NCI-H345 treated with DMSO at 0.1 percent for 48 hours (cell line): Measurements from ENCODE around the gene MORF4L1.
"Not testable (repeated sequence)": the region's sequence is repeated elsewhere in the genome, so short reads cannot be mapped to it uniquely, and the experiment has no call there.

Experiments
- DNase-seq: peaks from one replicate; lab custom pipeline; 2025; ENCODE audit not compliant: unreplicated experiment; lab: John Stamatoyannopoulos, UW

Gene MORF4L1

GRCh38 chr15:78925076-78925624 is 52.5 kb downstream of the MORF4L1 start:
- DNase-seq = no peak

DNA sequence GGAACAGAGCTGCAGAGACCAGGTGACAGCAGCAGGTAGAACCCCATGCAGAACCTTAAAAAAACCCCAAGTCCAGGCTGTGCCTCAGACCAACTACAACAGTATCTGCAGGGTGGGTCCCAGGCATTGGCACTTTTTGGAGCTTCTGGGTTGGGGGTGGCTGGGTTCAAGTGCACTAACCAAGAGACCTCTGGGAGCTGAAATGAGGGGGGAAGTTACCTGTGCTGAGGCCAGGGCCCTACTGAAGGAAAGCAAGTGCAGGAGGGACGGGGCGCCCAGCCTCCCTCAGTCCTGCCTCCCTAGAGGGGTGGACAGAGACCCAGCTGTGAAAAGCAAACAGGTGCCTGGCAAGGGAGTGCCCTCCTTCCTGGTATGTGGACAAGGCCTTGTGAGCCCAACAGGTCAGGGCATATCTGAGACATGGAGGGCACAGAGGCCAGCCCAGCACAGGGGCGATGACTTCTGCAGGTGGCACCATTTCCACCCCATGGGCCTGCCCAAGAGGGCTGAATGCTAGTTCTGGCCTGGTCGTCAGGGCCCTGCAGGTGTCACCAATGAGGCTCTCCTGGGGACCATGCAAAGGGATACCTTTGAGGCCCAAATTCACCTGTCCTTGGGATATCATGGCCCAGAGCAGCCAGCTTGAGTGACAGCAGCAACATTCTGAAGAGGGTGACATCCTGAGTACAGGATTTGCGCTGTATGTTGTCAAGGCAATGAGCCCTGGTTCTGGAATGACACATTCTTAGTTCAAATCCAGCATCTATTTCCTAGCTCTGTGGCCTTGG is 53.5 kb downstream of the MORF4L1 start:
- DNase-seq = no peak

DNA sequence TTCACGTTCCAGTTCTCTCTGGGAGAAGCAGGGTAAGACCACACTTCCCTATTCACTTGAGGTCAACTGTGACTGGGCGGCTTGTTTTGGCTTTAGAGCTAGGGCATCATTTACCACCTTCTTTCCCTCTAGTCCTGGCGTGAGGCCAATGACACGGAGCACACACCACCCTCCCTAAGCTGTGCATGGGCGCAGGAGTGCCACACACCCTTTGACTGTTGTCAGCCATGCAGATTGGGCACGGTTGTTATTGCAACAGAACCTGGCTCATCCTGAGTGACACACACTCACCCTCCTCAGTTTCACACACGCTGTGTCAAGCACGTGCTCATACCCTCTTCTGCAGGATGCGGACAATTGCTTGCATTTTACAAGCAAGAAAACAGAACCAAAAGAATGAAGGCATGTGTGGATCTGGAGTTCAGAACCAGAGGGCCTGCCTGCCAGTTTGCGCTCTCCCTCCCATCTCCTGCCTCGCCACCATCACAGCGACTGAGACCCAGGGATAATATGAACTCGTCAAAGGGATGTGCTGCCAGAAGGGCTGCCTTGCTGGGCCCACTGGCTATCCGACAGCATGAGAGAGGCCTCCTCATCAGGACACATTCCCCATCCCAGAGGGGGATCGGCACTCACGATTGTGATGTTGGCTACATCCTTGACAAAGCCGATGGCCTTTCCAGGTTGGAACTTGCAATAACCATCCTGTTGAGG is 54.5 kb downstream of the MORF4L1 start:
- no peak for DNase-seq

GRCh38 chr15:78928176-78928575 is 55.5 kb downstream of the MORF4L1 start:
- not testable (repeated sequence) for DNase-seq

GRCh38 chr15:78928616-78929093 is 56.0 kb downstream of the MORF4L1 start:
- DNase-seq = no peak

DNA sequence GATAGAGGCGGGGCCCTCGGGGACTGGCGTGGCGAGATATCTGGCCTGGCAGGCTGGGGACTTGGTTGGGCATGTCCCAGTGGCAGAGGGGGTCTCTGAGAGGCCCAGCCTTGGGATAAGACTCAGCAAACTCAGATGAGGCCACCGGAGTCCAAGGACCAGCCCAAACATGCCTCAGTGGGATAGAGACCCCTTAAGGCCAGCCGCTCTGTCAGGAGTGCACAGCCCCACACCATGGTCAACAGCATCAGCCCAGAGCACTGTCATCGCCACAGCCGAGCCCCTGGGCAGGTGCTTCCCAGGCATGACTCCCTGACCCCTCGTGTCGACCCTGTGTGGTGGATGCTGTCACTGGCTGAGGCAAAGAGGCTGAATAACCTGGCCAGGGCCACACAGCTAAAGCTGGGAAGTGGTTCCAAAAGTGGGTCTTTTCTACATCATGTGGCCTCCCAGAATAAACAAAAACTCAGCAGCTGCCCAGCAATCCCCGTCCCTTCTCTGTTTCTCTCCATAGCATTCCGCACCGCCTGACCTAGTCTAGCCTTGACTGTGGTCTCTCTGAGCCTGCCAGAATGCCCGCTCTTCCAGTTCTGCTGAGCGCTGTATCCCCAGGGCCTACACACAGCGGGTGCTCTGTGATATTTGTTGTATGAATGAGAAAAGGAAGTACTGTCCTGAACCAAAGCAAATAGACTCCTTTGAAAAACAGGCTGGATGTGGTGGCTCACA is 57.0 kb downstream of the MORF4L1 start:
- no peak for DNase-seq

- DNase-seq = no peak
Observed at GRCh38 chr15:78930577-78931388, 58.1 kb downstream of the MORF4L1 start.

DNA sequence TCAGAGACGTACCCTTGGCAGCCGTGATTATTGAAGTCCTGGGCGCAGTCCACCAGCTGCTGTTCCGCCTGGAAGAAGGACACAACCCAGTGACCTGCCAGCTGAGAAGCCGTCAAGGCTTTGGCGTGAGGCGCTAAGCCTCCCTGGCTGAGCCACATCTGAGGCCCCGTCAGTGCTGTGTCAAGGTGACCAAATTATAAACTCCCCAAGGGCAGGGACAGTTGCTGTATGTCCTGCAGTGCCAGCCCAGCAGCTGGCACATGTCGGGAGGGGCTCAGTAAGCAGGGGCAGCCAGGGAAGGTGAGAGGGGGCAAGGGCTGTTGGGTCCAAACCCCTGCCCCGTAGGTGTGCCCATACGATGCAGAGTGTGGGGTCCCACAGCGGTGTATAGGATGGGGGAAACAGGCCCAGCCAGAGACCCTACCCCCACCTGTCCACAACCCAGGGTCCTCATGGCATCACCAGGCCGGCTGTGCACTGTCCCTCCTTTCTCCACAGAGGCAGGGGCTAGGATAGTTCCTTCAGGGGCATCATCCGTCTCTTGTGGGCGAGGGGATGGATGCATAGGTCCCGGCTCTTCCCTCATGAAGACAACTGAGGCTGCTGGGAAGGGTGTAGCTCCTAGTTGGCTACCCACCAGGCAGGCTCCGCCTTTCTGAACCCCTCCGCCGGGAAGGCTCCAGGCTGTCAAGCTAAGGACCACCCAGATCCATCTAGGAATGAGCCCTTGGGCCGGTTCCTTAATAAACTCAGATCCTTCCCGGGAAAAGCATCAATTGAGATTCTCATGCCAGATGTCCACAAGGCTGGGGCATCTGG is 59.0 kb downstream of the MORF4L1 start:
- DNase-seq = no peak

DNA sequence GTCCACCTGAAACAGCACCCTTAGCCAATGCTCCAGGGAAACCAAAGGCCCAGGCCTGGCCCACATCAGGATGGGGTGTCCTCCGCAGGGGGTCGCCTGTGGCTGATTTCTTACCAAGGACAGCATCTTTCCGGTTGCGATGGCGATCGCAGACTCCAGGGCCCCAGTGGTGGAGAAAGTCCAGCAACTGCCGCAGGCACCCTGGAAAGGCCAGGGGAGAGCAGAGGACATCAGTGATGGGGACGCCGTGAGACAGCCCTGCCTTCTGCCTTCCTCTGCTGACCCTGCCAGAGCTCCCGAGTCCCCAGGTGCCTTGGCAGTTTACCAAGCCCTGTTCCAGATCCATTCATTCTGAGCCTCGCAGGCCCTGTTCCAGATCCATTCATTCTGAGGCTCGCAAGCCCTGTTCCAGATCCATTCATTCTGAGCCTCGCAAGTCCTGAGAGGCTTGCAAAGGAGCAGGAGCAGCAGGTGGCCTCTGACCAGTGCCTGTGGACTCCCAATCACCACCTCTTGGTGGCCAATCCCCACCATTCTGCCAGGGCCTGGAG is 59.6 kb downstream of the MORF4L1 start:
- DNase-seq = no peak

GRCh38 chr15:78933187-78933822 is 60.6 kb downstream of the MORF4L1 start:
- no peak for DNase-seq

DNA sequence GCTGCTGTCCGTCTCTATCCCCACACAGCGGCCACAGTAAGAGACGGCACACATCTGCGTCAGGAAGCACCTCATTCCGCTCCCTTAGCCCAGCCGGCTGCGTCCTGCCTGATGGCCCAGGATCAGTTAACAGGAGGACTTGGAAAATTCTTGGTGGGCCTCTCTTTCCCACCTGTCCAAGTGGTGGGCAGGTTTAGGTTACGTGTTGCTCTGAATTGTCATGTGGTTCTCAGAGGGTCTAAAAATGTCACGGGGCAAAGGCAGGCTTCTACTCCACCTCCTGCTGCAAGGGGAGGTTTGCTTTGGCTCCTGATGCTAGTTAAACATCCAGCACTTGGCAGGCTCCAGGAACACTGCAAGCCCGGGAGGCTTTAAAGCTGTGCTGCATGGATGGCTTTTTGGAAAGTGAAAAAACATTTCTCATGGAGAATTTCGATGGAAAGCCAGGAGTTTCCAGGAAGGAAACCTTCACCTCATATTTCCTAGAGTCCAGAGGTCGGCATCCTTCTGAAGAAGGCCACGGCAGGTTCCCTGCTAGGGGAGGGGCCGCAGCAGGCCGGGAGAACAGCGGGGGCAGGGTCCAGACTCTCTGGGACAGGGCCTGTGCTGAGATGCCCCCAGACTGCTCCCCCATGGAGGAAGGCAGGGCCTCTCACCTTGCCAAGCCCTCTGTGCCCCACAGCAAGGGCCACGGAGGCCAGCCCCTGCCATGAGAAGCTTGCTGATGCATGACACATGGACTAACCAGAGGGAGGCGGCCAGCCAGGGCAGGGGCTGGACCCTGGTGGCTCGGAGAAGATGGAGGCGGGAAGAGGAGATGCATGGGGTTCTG is 61.3 kb downstream of the MORF4L1 start:
- no peak for DNase-seq

GRCh38 chr15:78934655-78935023 is 61.9 kb downstream of the MORF4L1 start:
- no peak for DNase-seq

DNA sequence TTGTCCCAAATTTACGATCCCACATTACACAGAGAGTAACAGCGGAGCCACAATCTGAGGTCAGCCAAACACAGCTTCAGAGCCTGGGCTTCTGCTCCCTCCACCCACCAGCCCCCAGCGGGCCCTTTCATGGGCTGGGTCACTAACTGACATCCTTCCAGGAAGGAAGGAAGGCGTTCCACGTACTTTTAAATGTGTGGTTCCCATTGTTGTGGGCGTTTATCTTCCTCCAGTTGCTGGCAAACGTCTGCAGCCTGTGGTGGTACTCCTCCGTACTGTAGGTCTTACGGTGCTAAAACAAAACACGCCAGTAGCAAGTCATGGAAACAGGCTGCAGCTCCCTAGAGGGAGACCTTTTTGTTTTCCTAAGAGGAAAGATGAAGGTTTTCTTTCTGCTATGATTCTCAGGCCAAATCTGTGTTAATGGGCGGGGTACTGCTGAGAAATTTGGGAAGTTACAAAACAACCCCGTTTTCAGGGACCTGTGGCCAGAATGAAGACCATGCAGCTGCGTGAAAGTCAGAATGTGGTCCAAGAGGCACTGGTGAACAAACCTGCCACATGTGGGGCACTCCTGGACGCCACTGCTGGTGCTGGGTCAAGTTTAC is 64.5 kb downstream of the MORF4L1 start:
- DNase-seq = no peak

- DNase-seq = no peak
Observed at GRCh38 chr15:78938658-78939488, 66.2 kb downstream of the MORF4L1 start.

DNA sequence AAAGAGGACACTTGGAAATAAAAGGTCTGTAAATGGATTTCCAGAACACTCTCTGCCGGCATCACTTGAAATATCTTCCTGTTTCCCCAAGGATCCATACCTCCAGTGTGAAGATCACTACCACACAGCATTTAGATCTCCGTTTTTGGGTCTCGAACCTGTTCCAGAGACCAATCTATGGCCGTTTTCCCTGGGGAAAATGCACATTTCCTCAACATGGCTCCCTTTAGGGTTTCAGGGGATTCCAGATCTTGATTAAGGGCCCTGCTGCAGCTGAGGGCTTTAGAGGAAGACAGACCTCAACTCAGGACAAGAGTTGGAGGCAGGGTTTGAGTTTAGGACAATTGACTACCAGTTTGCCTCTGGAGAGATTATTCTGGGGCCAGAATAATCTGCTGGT is 70.1 kb downstream of the MORF4L1 start:
- DNase-seq = no peak

DNA sequence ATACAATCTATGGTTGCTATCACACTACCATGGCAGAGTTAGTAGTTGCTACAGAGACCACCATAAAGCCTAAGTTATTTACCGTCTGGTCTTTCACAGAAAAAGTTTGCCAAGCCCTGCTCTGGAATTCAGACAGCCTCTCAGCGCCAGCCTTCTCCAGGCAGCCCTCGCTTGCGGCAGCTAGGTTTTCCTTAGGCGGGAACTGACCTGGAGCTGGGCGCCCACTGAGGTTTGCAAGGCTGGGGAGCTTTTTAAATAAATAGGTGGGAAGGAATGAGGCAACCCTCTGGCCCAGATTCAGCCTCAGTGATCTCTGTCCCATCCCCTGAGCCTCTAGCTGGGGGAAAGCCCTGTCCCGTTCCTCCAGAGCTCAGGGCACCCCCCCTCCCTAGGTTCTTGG is 71.0 kb downstream of the MORF4L1 start:
- DNase-seq = no peak

GRCh38 chr15:78944202-78944625 is 71.5 kb downstream of the MORF4L1 start:
- DNase-seq = no peak
